SU-DHL-6 (cell line): ENCODE measurements around the gene TMEM140.

Source experiments
- H2AFZ ChIP-seq: fragments of 200-600 bp; sonication (generic); 2 replicates; pipeline ENCODE4 v1.6.1; 2014; ENCODE audit warnings: low read depth, mild to moderate bottlenecking, moderate library complexity, mixed read lengths, antibody characterized with exemption, low read length; ENCODE audit not compliant: severe bottlenecking
- H3F3A ChIP-seq: fragments of 200-600 bp; shearing (Covaris generic); 2 replicates; pipeline ENCODE4 v1.6.0; 2016; ENCODE audit warnings: antibody characterized with exemption, mild to moderate bottlenecking; ENCODE audit not compliant: insufficient read depth
- H3K27ac ChIP-seq: fragments of 200-600 bp; sonication (generic); 2 replicates; pipeline ENCODE4 v1.5.1; 2016; ENCODE audit warnings: low read depth, mild to moderate bottlenecking, low read length, moderate library complexity, mixed read lengths
- H3K27me3 ChIP-seq: fragments of 200-600 bp; sonication (generic), shearing (Covaris generic); 2 replicates; pipeline ENCODE4 v1.6.0; 2014; ENCODE audit warnings: mild to moderate bottlenecking, low read length
- H3K36me3 ChIP-seq: fragments of 200-600 bp; sonication (generic); 2 replicates; pipeline ENCODE4 v1.6.1; 2014; ENCODE audit warnings: mild to moderate bottlenecking, low read length, mixed read lengths
- H3K4me2 ChIP-seq: fragments of 300-600, 200-600 bp; shearing (Covaris generic), sonication (generic); 2 replicates; pipeline ENCODE4 v1.6.0; 2014; ENCODE audit warnings: low read length, low read depth, mild to moderate bottlenecking; ENCODE audit not compliant: poor library complexity, severe bottlenecking
- H3K4me3 ChIP-seq: fragments of 200-600 bp; sonication (generic); 2 replicates; pipeline ENCODE4 v1.5.1; 2014; ENCODE audit warnings: antibody characterized with exemption, low read length, mild to moderate bottlenecking, mixed read lengths; ENCODE audit not compliant: insufficient read depth, poor library complexity, severe bottlenecking
- H3K79me2 ChIP-seq: fragments of 200-600 bp; sonication (generic); 2 replicates; pipeline ENCODE4 v1.6.1; 2014; ENCODE audit warnings: mild to moderate bottlenecking, low read length, moderate library complexity; ENCODE audit not compliant: insufficient read depth
- H3K9ac ChIP-seq: fragments of 200-600 bp; sonication (generic); 2 replicates; pipeline ENCODE4 v1.7.0; 2014; ENCODE audit warnings: mild to moderate bottlenecking, low read length
- H3K9me2 ChIP-seq: fragments of 200-600 bp; sonication (generic); replicated peaks from 2 replicates; pipeline ENCODE4 v1.6.1; 2014; ENCODE audit warnings: low read length; ENCODE audit not compliant: insufficient read depth
- H3K9me3 ChIP-seq: fragments of 200-600 bp; sonication (generic); 2 replicates; pipeline ENCODE4 v1.6.1; 2014; ENCODE audit warnings: low read length, mixed read lengths; ENCODE audit not compliant: insufficient read depth
- H4K20me1 ChIP-seq: fragments of 200-600 bp; sonication (generic); 2 replicates; pipeline ENCODE4 v1.6.1; 2014; ENCODE audit warnings: low read depth, mild to moderate bottlenecking, antibody characterized with exemption, low read length, moderate library complexity, mixed read lengths
- EZH2phosphoT487 ChIP-seq: fragments of 200-600 bp; sonication (generic), shearing (Covaris generic); conservative IDR thresholded peaks from 2 replicates; pipeline ENCODE4 v1.6.1; 2018; ENCODE audit warnings: mild to moderate bottlenecking, antibody characterized with exemption, low read length, moderate library complexity, mixed read lengths
- TF ChIP-seq, protein P1 (sequence below): fragments of 200-600 bp; sonication (generic); IDR thresholded peaks from one replicate; pipeline ENCODE4 v1.5.1; 2017; ENCODE audit warnings: antibody characterized with exemption, mild to moderate bottlenecking, low read length, moderate library complexity; ENCODE audit not compliant: insufficient read depth, poor library complexity, severe bottlenecking

Gene TMEM140

DNA sequence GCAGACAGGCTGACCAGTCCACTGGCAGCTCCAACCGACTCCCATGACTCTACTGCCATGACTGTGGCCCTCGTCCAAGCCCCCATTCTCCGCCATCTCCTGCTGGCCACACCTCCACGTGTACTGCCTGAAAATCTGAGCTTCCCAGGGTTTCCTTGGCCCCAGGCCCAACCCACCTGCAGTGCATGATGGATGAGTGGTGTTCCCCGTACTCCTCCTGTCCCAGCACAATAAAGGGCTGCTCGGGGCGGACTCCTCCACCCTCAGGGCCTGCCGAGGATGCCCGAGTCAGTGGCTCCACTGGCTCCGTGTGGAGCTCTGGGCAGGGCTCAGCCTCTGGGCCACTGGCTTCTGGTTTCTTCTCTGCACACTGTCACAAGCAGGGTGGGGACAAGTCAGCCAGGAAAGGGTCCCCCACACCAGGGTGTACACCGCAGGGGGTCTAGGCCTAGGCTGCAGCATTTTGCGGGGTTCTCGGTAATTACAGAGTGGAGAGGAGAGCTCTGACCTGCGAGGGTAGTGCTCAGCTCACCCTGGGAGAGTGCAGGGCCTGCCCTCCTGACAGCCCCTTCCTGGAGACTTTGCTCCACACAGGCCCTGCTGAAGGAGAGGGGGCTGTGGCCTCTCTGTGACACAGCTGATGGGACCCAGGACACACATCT lies 48.2 kb downstream of the TMEM140 start:
- no peaks in the 10 kb centered on the region for H3K36me3 ChIP-seq
- no peaks in the 10 kb centered on the region for H4K20me1 ChIP-seq

DNA sequence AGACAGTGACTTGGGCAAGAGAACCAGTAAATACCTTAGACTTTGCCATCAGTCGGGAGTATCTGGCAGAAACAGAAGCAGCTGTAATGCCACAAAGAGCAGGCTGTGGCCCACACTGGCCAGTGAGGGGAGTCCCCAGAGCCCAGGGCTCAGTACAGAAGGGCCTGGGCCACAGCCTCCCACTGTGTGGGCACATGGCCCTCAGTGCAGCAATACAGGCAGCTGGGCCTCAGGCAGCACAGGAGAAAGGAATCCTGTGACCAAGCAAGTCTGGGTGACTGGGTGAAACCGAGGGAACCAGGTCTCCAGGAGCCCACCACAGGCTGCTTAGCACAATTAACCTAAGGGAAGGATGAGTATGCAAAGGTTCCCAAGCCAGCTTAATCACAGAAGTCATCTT lies 49.5 kb downstream of the TMEM140 start:
- no peaks in the 10 kb centered on the region for H3K36me3 ChIP-seq
- H3F3A ChIP-seq = no peaks in the 10 kb centered on the region
- no peak overlapping the region for H3K4me3 ChIP-seq
- H3K9me2 ChIP-seq = no peaks in the 10 kb centered on the region
- TF ChIP-seq, protein P1, sequence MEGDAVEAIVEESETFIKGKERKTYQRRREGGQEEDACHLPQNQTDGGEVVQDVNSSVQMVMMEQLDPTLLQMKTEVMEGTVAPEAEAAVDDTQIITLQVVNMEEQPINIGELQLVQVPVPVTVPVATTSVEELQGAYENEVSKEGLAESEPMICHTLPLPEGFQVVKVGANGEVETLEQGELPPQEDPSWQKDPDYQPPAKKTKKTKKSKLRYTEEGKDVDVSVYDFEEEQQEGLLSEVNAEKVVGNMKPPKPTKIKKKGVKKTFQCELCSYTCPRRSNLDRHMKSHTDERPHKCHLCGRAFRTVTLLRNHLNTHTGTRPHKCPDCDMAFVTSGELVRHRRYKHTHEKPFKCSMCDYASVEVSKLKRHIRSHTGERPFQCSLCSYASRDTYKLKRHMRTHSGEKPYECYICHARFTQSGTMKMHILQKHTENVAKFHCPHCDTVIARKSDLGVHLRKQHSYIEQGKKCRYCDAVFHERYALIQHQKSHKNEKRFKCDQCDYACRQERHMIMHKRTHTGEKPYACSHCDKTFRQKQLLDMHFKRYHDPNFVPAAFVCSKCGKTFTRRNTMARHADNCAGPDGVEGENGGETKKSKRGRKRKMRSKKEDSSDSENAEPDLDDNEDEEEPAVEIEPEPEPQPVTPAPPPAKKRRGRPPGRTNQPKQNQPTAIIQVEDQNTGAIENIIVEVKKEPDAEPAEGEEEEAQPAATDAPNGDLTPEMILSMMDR = no peak
- TF ChIP-seq EZH2phosphoT487 = no peak
- no peak overlapping the region for H3K4me2 ChIP-seq
- no peak overlapping the region for H3K27ac ChIP-seq
- H3K79me2 ChIP-seq = no peaks in the 10 kb centered on the region
- no peaks in the 10 kb centered on the region for H4K20me1 ChIP-seq
- H3K9ac ChIP-seq = no peak overlapping the region
- no peaks in the 10 kb centered on the region for H3K9me3 ChIP-seq
- no peaks in the 10 kb centered on the region for H3K27me3 ChIP-seq
- no peak overlapping the region for H2AFZ ChIP-seq

More for the DNA sequence above, 48.2 kb downstream of the TMEM140 start:
- H3K79me2 ChIP-seq = no peaks in the 10 kb centered on the region
- H3K9me3 ChIP-seq = no peaks in the 10 kb centered on the region
- TF ChIP-seq, protein P1 = no peak
- no peak for TF ChIP-seq EZH2phosphoT487
- H3F3A ChIP-seq = no peaks in the 10 kb centered on the region
- no peak overlapping the region for H2AFZ ChIP-seq
- no peak overlapping the region for H3K27ac ChIP-seq
- H3K4me3 ChIP-seq = no peak overlapping the region
- H3K27me3 ChIP-seq = no peaks in the 10 kb centered on the region
- no peak overlapping the region for H3K4me2 ChIP-seq
- no peaks in the 10 kb centered on the region for H3K9me2 ChIP-seq
- H3K9ac ChIP-seq = no peak overlapping the region

DNA sequence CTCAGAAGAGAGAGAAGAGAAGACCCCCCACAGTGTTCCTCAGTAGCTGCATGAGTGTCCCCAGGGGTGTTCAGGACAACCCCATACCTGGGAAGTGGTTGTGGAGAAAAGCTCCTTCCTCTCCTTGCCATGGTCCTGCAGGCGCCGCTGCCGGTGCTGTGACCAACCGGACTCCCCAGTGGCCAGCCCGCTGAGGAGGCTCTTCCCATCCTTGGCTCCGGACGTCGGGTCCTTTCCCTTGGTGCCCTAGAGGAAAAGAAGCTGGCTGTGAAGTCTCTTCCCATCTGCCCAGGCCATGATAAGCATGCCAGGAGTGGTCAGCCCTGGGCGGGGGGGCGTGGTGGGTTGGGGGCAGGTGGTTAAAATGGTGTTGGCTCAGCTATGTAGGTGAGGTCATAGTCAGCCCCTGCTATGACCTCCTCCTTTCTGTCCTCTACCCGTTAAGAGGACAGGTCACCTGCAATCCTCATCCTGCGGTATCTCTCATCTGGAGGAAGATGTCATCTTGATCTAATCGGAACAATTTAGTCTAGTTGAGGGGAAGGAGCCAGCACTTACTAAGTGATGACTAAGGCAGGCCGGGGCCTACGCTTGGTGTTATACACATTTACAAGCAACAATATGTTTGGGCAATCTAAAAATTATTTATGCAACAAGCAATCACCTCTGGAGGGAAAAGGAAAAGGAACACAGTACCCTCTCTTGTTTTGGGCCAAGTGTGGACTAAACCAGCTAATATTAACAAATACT lies 50.2 kb downstream of the TMEM140 start:
- Histone ChIP-seq H3K9me3 (no peaks in the 10 kb centered on the region), H3K36me3 (no peaks in the 10 kb centered on the region), H3K9ac (no peak overlapping the region), H3K79me2 (no peaks in the 10 kb centered on the region), H4K20me1 (no peaks in the 10 kb centered on the region), H3F3A (no peaks in the 10 kb centered on the region), H3K27me3 (no peaks in the 10 kb centered on the region), H3K4me3 (no peak overlapping the region), H3K4me2 (no peak overlapping the region), H3K9me2 (no peaks in the 10 kb centered on the region), H3K27ac (no peak overlapping the region), H2AFZ (no peak overlapping the region)
- TF ChIP-seq, protein P1 = no peak
- no peak for TF ChIP-seq EZH2phosphoT487
